ENCODE data around the gene SERINC4. TPM values are rescaled to one million over a fixed set of nuclear protein-coding genes. Genes with fewer than 3 reads are reported as not detected.

The SERINC4 gene
- total and polyA plus RNA-seq, 2 of the 4 experiments (the other 2 are of a cell fraction): under 0.01 to 0.09 TPM

GRCh38 chr15:43824302-43825246, 24.6 kb upstream of the SERINC4 start, which contains the start of gene MFAP1 (continued):
- TF ChIP-seq RCOR1 (IDR thresholded peaks at IDR 0.05; ENCODE audit: insufficient replicate concordance, low read length): peak; percentile 84
- peak; percentile 98 for TF ChIP-seq POLR2A (IDR thresholded peaks at IDR 0.05; ENCODE audit: low read depth, low read length)
- TF ChIP-seq BHLHE40 (IDR thresholded peaks at IDR 0.05; ENCODE audit: low read depth, low read length): no peak

- Histone ChIP-seq H3K36me3 (ENCODE audit: control insufficient read depth, insufficient read depth, low read length) (peaks cover 9% of the 10 kb centered on the region), H3K27ac (ENCODE audit: insufficient read depth, low read length) (peak overlapping the region; percentile 71; the same call in 1 of the 2 replicates), H3K27me3 (ENCODE audit: control insufficient read depth, insufficient read depth, low read length) (no peaks in the 10 kb centered on the region), H2BK5ac (ENCODE audit: low read depth, low read length, poor library complexity, severe bottlenecking) (peak overlapping the region; percentile 77), H3K23ac (ENCODE audit: low read depth, low read length) (no peak overlapping the region), H3K14ac (replicated peaks; ENCODE audit: low read depth, low read length) (no peak overlapping the region), H3K4me3 (ENCODE audit: insufficient read depth, low read depth, low read length) (no peak overlapping the region), H2AFZ (replicated peaks; ENCODE audit: low read length, poor library complexity) (no peak overlapping the region), H2AK5ac (ENCODE audit: low read depth, low read length) (no peak overlapping the region), H4K8ac (ENCODE audit: low read depth in 2 of 2, low read length in 2 of 2) (peak overlapping the region in 1 of 2 experiments; percentile 44; a peak in 1 of 4 replicates), H3K9me3 (ENCODE audit: control insufficient read depth, insufficient read depth, low read length) (no peaks in the 10 kb centered on the region), H4K5ac (ENCODE audit: low read depth, low read length) (no peak overlapping the region), H3K4ac (ENCODE audit: low read depth, low read length) (no peak overlapping the region), H2BK120ac (ENCODE audit: low read depth, low read length) (no peak overlapping the region; the same call in 1 of the 2 replicates), H2BK15ac (ENCODE audit: low read depth, low read length) (no peak overlapping the region), H3K9me1 (ENCODE audit: insufficient read depth, low read length) (peaks cover 8% of the 10 kb centered on the region; the same call in 1 of the 2 replicates), H2BK20ac (ENCODE audit: low read depth, low read length) (no peak overlapping the region), H4K91ac (ENCODE audit: insufficient read depth, low read depth, low read length) (no peak overlapping the region), H3K79me1 (ENCODE audit: low read depth in 1 of 2, low read length in 2 of 2) (peaks cover 35 to 60% of the 10 kb centered on the region in 2 experiments), H3K4me2 (ENCODE audit: low read depth, low read length) (peak overlapping the region; percentile 95), H4K20me1 (ENCODE audit: insufficient read depth, low read length) (peaks cover 22% of the 10 kb centered on the region), H3K56ac (ENCODE audit: extremely low read depth, insufficient read depth, low read length) (peak overlapping the region; percentile 32; the same call in 1 of the 2 replicates), H2AK9ac (replicated peaks; ENCODE audit: low read depth, low read length, poor library complexity) (no peak overlapping the region), H3K4me1 (ENCODE audit: control insufficient read depth, insufficient read depth, low read length) (peaks cover 4% of the 10 kb centered on the region), H3K9ac (ENCODE audit: low read depth, low read length) (no peak overlapping the region), H3K18ac (ENCODE audit: low read depth, low read length) (no peak overlapping the region)
- ChIA-PET POLR2A (ENCODE audit: unreplicated experiment) (interaction anchor here (0.6 to 0.7 kb wide), 3 partner anchors 12 to 469 kb away, joined by 3 to 18 read pairs (median 11); no protein-coding TSS in a partner anchor), CTCF (interaction anchor here (0.7 kb wide), 1 partner anchor 592 kb away, joined by 3 read pairs; no protein-coding TSS in a partner anchor)
- peak; percentile 80 for DNase-seq
- peak; percentile 27; the same call in 1 of the 2 replicates for TF ChIP-seq FOS (IDR thresholded peaks at IDR 0.05; ENCODE audit: low read depth, low read length)
- no peak for TF ChIP-seq RFX5 (IDR thresholded peaks at IDR 0.05; ENCODE audit: low read depth, low read length)
- TF ChIP-seq USF2 (IDR thresholded peaks at IDR 0.05; ENCODE audit: low read depth, low read length): no peak
- TF ChIP-seq SMC3 (IDR thresholded peaks at IDR 0.05; ENCODE audit: low read depth, low read length): no peak
- no peak for TF ChIP-seq BHLHE40 (IDR thresholded peaks at IDR 0.05; ENCODE audit: low read depth, low read length)
- TF ChIP-seq POLR2A (IDR thresholded peaks at IDR 0.05; ENCODE audit: low read depth, low read length): 0 out of 2 replicates have a peak, but pooled peaks have one; percentile 17
- TF ChIP-seq RCOR1 (IDR thresholded peaks at IDR 0.05; ENCODE audit: insufficient replicate concordance, low read length): no peak
- BruUV-seq (replicated peaks): no TSS peak
- dilution Hi-C loops (cut with HindIII; ENCODE audit: low sequenced_read_pairs, unreplicated experiment): no loop called here
- in situ Hi-C loops (cut with MboI; ENCODE audit: low sequenced_read_pairs): no loop called here
- peak; percentile 55 for ATAC-seq (ENCODE audit: low read depth)
- intact Hi-C loops (cut with micrococcal nuclease): no loop called here
- no CpG with 5 or more reads among the region's 3 CpGs for WGBS, 2 experiments (ENCODE audit: extremely low coverage in 2 of 2, insufficient read length in 1 of 2)
Observed at GRCh38 chr15:43821505-43821904, 21.5 kb upstream of the SERINC4 start.

Measured in IMR-90 (cell line).